GM19099 (cell line): ENCODE data around the gene GAL3ST2.
A peak's percentile ranks its signal among the peaks of the same experiment; 100 is the strongest.

ENCODE experiments used
- POLR2A ChIP-seq: IDR thresholded peaks from 3 replicates; pipeline ENCODE4 v1.6.1; 2011; ENCODE audit warnings: low read depth; ENCODE audit not compliant: insufficient read length; ENCODE audit errors: extremely low read depth

Gene GAL3ST2

DNA sequence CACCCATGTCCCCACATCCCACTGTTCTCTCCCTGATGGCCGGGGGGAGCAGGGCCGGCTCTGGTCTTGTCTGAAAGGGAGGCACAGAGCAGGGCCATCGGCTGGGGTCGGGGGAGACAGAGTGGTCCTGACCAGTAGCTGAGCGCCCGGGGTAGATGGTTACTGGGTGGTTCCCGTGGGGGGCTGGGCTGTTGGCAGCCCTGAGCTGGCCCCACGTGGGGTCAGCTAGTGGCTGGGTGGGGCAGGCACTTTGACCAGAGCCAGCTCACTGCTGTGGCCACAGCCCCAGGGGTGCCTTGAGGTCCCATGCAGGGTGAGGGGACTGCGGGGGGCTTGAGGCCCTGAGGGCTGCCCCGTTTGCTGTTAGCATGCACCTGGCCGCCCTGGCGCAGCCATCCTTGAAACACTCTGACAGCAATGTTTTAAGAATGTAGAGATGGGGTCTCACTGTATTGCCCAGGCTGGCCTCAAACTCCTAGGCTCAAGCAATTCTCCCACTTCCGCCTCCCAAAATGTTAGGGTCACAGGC is 20.1 kb downstream of the GAL3ST2 start:
- TF ChIP-seq POLR2A: no peak

DNA sequence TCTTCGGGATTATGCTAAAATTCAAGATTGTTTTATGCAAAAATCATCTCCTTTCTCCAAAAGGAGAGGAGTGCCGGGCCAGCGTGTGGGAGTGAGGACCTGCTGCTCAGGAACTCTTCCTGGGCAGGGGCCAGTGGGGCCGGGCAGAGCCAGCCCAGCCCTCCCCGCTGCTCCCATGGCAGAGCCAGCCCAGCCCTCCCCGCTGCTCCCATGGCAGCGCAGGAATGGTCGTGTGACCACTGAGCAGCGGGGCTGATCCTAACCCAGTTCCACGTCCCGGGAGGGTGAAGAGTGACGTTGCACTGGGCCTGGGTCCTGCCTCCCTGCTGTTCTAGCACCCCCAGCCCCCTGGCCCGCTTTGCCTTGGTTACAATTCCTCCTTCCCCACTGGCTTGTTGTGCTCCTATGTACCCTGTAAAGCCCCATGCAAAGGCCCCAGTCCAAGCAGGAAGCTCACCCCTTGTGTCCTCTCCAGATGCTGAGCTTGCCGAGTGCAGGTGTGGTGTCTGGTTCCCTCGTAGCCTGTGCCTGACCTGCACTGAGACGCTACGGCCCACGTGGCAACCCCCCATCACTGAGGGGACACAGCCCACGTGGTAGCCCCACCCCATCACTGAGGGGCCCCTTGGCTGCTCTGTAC is 20.9 kb downstream of the GAL3ST2 start:
- no peak for TF ChIP-seq POLR2A

DNA sequence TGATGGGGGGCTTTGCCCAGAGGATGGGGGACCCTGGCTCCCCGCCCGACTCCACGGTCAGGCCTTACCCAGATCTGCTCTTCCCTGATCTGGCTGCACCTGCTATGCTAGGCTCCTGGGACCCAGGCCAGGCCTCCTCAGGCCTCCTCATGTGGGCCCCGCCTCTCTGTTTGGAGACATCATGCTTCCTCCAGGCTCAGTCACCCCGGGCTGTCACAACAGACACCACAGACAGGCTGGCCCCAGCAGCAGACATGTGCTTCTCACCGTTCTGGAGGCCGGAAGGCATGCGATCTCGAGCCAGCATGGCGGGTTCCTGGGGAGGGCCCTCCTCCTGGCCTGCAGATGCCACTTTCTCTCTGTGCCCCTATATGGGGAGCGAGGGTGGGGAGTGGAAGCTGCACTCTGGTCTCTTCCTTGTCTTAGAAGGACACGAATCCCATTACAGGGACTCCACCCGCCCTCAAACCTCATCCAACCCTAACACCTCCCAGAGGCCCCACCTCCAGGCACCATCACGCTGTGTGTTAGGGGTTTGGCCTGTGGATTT is 21.5 kb downstream of the GAL3ST2 start:
- no peak for TF ChIP-seq POLR2A

DNA sequence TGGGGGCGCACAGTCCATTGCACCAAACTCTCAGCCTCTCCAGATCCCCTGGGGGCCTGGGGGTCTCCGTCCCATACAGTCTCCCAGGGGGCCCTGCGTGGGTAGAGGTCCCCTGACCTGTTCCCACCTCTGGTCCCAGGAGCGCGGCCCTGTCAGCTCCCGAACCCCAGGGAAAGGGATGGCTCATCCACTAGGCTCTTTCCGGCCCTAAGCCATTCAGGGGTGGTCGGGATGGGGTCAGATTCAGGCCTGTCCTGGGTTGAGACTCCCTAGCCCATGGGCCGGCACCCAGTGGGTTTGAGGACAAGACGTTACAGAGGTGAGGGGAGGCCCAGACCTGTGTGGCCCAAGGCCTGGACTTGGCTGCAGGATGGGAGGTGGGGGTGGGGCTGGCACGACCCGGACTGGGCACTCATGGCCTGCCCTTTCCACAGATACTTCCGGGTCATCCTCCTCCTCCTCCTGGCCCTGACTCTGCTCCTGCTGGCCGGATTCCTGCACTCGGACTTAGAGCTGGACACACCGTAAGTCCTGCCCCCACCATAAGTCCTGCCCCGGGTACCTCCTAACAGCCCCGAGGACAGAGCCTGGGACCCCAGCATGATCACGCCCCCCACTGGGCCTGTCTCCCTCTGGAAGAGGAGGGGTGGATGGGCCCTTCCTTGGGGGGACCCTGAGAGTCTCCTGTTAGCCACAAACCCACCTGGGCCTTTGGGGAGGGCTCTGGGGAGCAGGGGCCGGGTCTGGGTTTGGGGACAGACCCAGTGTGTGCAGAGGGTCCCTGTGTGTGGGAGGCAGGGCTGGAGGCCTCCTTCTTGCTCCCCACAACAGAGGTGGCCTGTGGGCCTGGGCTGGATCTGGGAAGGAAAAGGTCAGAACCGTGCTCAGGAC is 22.3 kb downstream of the GAL3ST2 start:
- TF ChIP-seq POLR2A: no peak

DNA sequence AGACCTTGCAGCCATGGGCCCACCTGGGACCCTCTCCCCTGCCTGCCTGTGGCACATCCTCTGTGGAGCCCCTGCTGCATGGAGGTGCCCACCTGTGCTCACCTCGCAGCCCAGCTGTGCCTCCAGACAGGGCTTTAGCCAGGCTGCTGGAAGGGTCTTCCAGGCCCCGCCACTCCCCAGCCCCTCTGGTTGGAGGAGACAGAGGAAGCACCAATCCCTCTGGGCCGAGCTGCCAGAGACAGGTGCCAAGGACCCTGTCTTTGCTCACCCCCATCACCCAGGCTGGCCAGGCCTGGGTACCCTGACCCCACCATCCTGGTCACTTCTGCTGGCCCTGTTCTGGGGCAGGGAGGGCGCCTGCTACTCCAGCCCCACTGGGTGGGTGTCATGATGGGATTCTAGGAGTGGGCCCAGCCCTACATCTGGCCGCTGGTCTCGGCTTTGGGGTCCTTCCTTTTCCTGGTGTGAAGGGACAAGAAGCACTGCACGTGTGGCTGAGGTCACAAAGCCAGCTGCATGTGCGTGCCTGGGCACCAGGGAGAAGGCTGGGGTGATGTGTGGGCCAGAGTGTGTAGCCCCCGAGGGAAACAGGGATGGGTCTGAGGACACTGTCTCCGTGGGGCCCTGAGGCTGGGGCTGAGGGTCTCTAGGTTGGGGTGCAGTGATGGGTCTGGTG is 23.0 kb downstream of the GAL3ST2 start:
- TF ChIP-seq POLR2A: no peak

DNA sequence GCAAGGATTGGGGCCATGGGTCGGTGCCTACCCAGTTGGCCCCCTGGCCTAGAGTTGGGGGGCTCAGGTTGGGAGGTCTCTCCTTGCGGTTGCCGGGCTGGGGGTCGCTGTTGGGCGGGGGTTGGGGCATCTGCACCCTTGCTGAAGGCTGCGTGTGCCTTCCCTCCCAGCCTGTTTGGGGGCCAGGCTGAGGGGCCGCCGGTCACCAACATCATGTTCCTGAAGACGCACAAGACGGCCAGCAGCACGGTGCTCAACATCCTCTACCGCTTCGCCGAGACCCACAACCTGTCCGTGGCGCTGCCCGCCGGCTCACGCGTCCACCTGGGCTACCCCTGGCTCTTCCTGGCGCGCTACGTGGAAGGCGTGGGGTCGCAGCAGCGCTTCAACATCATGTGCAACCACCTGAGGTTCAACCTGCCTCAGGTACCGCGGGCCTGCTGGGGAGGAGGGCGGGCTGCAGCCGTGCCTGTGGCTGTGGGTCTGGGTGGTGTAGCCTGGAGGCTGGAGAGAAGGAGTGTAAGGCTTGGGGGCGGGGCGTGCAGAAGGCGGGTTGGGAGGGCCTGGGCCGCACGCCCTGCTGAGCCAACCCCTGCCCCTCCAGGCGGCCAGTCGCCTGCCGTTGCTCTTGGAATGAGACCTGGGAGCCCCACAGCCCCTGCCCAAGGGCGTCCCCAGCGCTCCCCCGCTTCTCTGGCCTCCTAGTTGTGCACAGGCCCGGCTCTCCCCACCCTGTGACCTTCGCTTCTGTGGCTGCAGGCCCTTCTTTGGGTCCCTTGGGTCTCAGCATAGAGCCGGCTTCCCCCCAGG is 25.2 kb downstream of the GAL3ST2 start:
- TF ChIP-seq POLR2A: no peak

DNA sequence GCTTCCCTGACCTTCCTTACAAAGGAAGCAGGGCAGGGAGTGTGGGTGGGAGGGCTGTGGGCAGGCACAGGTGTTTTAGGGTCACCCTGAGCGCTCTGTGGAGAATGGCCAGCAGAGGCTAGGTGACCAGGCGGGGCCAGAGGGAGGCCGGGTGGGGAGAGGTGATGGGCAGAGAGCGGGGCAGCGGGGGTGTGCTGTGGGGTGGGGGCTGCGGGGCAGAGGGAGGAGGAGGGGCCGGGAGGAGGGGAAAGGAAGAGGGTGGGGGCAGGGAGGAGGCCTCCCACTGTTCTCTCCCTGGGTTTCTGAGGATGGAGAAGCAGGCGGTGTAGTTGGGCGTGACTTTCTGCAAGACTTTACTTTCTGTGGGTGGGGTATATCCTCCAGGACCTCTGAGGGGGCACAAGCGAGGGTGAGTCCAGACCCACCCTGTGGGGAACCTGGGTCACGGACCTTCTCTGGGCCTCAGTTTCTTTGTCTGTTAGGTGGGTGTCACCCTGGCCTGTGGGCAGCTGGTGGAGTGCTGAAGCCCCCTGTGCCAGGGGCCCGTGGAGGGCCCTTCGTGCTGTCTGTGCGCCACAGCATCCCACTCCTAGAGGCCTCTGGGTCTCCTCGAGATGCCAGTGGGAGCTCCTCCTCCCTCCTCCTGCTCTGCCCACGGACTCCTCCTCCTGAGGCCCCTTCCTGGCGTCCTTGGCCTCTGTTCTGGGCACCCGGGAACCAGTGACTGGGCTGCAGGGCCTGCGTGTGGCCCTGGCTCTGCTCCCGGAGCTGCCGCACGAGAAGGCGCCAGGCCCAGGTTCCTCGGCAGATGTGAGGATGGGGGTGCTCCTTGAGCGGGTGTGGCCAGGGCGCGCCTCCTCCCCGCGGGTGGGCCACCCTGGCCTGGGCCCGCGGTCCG is 26.0 kb downstream of the GAL3ST2 start:
- no peak for TF ChIP-seq POLR2A

DNA sequence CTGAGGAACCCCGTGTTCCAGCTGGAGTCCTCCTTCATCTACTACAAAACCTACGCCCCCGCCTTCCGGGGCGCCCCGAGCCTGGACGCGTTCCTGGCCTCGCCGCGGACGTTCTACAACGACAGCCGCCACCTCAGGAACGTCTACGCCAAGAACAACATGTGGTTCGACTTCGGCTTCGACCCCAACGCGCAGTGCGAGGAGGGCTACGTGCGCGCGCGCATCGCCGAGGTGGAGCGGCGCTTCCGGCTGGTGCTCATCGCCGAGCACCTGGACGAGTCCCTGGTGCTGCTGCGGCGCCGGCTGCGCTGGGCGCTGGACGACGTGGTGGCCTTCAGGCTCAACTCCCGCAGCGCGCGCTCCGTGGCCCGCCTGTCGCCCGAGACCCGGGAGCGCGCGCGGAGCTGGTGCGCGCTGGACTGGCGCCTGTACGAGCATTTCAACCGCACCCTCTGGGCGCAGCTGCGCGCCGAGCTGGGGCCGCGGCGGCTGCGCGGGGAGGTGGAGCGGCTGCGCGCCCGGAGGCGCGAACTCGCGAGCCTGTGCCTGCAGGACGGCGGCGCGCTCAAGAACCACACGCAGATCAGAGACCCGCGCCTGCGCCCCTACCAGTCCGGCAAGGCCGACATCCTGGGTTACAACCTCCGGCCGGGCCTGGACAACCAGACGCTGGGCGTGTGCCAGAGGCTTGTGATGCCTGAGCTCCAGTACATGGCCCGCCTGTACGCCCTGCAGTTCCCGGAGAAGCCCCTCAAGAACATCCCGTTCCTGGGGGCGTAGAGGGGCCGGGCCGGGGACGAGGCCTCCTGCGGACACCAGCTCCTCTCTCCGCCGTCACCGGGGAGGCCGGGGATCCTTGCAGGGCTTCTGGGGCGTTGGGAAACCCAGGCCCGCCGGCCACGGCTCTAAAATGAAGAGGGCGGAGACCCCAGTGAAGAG is 27.0 kb downstream of the GAL3ST2 start:
- TF ChIP-seq POLR2A: peak; percentile 51

DNA sequence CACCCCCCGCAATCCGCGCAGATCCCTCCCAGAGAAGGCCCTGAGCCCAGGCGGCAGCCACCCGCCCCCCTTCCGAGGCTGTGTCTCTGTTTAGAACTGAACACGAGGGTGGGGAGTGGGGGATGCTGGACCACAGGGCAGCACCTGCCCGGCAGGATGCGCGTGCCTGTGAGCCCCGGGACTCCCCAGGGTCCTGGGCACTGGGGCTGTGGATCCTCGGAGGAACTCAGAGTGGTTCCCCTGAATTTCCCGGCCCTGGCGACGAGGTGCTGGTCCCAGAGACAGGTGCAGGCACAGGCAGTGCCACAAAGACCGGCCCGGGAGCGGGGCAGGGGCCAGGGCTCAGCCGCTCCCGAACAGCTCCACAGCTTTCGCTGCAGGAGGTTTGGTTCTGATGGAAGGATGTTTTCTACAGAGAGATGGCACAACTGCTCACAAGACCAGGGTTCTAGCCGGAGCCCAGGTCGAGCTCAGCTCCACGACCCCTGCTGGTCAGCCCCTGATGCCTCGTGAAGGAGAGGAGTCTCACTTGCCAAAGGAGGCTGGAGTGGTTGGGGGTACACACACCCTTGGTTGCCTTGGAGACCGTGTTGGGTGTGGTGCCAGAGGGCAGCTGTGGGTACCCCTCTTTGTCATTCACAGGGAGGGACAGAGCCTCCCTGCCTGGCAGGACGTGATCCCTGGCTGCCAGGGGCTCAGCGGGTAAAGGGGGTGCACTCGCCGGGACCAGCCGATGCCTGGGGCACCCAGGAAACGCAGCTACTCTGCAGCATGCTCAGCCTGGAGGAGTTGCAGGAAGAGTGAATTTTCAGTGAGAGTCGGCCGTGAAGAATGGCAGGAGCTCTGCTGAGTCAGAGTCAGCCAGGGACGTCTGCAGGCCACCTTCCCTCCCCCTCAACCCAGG is 28.0 kb downstream of the GAL3ST2 start:
- no peak for TF ChIP-seq POLR2A

DNA sequence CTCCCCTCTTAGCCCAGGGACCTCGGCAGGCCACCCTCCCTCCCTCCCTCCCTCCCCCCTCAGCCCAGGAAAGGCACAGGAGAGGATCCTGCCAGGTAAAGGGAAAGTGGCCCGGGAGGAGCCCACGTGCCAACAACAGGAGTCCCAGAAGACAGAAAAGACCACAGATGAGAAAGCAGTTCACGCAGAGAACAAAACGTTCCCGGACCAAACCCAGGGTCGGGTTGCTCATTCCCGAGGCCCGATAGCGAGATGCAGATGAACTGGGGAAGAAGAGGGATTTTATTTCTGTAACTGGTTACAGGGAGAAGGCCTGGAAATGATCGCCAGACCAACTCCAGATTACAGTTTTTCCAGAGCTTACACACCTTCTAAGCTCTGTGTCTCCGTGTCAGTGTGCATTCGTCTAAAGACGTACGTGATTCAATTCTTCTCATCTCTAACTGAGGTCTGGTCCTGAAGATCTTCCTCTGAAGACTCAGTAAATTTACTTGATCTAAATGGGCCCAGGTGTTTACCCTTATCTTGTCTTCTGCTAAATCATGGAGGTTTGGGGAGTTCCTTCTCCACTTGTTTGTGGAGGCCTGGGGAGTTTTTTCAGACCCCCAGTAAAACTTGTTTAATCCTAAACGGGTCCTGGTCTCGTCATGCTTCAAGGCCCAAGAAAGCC is 31.6 kb downstream of the GAL3ST2 start:
- TF ChIP-seq POLR2A: no peak

DNA sequence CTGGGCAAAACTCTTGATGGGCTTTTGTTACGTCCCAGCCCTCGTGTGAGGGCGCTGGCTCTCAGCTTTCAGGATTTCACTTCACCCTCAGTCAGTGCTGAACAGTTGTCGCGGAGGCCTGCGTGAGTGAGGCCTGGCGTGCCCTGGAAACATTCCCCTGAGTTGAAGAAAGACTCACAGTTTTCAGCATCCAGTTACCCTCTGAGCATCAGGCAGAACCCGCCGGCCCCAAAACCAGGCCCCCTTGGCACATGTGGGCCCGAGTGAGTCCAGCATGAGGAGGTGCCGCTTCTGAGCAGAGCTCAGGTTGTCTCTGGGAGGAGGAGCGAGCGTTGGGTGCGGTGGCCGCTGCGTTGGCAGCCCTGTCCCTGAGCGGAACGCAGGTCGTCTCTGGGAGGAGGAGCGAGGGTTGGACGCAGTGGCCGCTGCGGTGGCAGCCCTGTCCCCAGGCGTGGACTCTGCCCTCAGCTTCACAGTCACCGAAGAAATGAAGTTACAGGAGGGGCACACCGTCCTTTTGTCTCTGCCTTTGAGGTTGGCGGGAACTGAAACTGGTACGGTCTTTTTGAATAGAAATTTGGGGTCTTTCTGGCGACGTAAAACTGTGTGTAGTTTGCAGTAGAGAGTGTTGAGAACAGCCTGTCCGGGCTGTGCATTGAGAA is 32.2 kb downstream of the GAL3ST2 start, which contains the start of gene NEU4:
NEU4 (plus strand) TSS at position 473 of the 662 bp plus-strand sequence. CDS start 5,292 bp downstream, outside the sequence.
- no peak for TF ChIP-seq POLR2A
